Trophoblast cell (in vitro differentiated cells and primary cell): ENCODE data around the gene ISM1.

ENCODE experiments used
- DNase-seq, 2 donors: peaks; one replicate each; pipeline ENCODE4 v3.0.0-alpha.2; 2016
- H2AFZ ChIP-seq: 2 replicates; pipeline ENCODE4 v1.6.1; 2013; ENCODE audit warnings: low read length, moderate library complexity, mild to moderate bottlenecking; ENCODE audit not compliant: insufficient read depth, poor library complexity
- H2AK5ac ChIP-seq: 2 replicates; pipeline ENCODE4 v1.6.1; 2013; ENCODE audit warnings: mild to moderate bottlenecking, low read length
- H2BK120ac ChIP-seq: 2 replicates; pipeline ENCODE4 v1.6.1; 2013; ENCODE audit warnings: low read length, mild to moderate bottlenecking, moderate library complexity; ENCODE audit not compliant: insufficient read depth, poor library complexity
- H2BK12ac ChIP-seq: 2 replicates; pipeline ENCODE4 v1.6.1; 2013; ENCODE audit warnings: mild to moderate bottlenecking, low read length, moderate library complexity
- H2BK5ac ChIP-seq: 2 replicates; pipeline ENCODE4 v1.6.1; 2013; ENCODE audit warnings: low read length, low read depth, moderate library complexity, mild to moderate bottlenecking; ENCODE audit not compliant: poor library complexity
- H3K14ac ChIP-seq: 2 replicates; pipeline ENCODE4 v1.6.1; 2013; ENCODE audit warnings: mild to moderate bottlenecking, low read length
- H3K18ac ChIP-seq: 2 replicates; pipeline ENCODE4 v1.6.1; 2013; ENCODE audit warnings: mild to moderate bottlenecking, low read length
- H3K23ac ChIP-seq: 2 replicates; pipeline ENCODE4 v1.6.1; 2013; ENCODE audit warnings: low read length
- H3K27ac ChIP-seq: 2 replicates; pipeline ENCODE4 v1.5.1; 2013; ENCODE audit warnings: low read depth, mild to moderate bottlenecking, inconsistent platforms, low read length, moderate library complexity
- H3K27me3 ChIP-seq: 2 replicates; pipeline ENCODE4 v1.6.1; 2013; ENCODE audit warnings: inconsistent platforms, mild to moderate bottlenecking, low read length, moderate library complexity; ENCODE audit not compliant: insufficient read depth
- H3K36me3 ChIP-seq, 2 experiments: 1 replicate in 1 of 2; 2 replicates in 1 of 2; pipeline ENCODE4 v1.6.1; 2013; ENCODE audit warnings: low read length in 2 of 2, mild to moderate bottlenecking in 2 of 2, moderate library complexity in 1 of 2; ENCODE audit not compliant: insufficient read depth in 2 of 2, control insufficient read depth in 1 of 2
- H3K4ac ChIP-seq: 2 replicates; pipeline ENCODE4 v1.6.1; 2013; ENCODE audit warnings: low read depth, mild to moderate bottlenecking, low read length, moderate library complexity
- H3K4me1 ChIP-seq, 2 experiments: 1 replicate in 1 of 2; 2 replicates in 1 of 2; pipeline ENCODE4 v1.6.1; 2013; ENCODE audit warnings: low read length in 2 of 2, mild to moderate bottlenecking in 2 of 2, moderate library complexity in 1 of 2; ENCODE audit not compliant: insufficient read depth in 2 of 2, control insufficient read depth in 1 of 2
- H3K4me2 ChIP-seq: 2 replicates; pipeline ENCODE4 v1.6.1; 2013; ENCODE audit warnings: inconsistent platforms, mild to moderate bottlenecking, low read length, moderate library complexity
- H3K4me3 ChIP-seq: 2 replicates; pipeline ENCODE4 v1.5.1; 2013; ENCODE audit warnings: mild to moderate bottlenecking, low read depth, low read length, inconsistent platforms
- H3K79me1 ChIP-seq: one replicate; pipeline ENCODE4 v1.6.1; 2013; ENCODE audit warnings: low read length
- H3K79me2 ChIP-seq: 2 replicates; pipeline ENCODE4 v1.6.1; 2013; ENCODE audit warnings: low read length, mild to moderate bottlenecking; ENCODE audit not compliant: control insufficient read depth, insufficient read depth, poor library complexity
- H3K9ac ChIP-seq: 2 replicates; pipeline ENCODE4 v1.6.1; 2013; ENCODE audit warnings: mild to moderate bottlenecking, low read length
- H3K9me3 ChIP-seq: 2 replicates; pipeline ENCODE4 v1.6.1; 2013; ENCODE audit warnings: low read depth, mild to moderate bottlenecking, control low read depth, inconsistent platforms, low read length; ENCODE audit not compliant: insufficient read depth
- H4K12ac ChIP-seq: 2 replicates; pipeline ENCODE4 v1.6.1; 2013; ENCODE audit warnings: low read depth, mild to moderate bottlenecking, low read length, moderate library complexity
- H4K8ac ChIP-seq: 2 replicates; pipeline ENCODE4 v1.6.1; 2013; ENCODE audit warnings: low read depth, mild to moderate bottlenecking, low read length, moderate library complexity
- H4K91ac ChIP-seq: one replicate; pipeline ENCODE4 v1.6.1; 2013; ENCODE audit warnings: low read depth, mild to moderate bottlenecking, low read length, moderate library complexity
- WGBS: extraction: QIAGEN DNeasy Blood & Tissue Kit; methylation state at CpG from one replicate; pipeline ENCODE4 v1.1.7; 2013; ENCODE audit warnings: missing lambda C conversion rate; ENCODE audit not compliant: insufficient read length, insufficient coverage; ENCODE audit errors: extremely low coverage; 5-methylcytosine and 5-hydroxymethylcytosine counted together

Gene ISM1

DNA sequence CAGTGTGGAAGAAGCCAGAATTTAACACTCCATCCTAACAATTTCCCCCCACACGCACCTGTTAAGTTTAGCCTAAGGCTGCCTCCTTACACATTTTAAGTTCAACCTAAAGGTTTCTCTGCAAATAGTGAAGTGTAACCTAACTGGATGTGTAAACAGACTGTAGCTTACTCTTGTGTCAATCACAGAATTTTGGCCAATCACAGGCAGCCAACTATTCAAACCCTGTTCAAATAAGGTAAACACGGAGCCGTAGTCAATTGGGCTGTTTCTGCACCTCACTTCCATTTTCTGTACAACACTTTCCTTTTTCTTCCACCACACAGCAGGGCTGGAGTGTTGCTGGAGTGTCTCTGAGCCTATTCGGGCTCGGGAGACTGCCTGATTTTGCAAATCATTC is 92.1 kb downstream of the ISM1 start:
- Histone ChIP-seq H3K4me2 (no peak overlapping the region), H3K14ac (no peak overlapping the region), H3K4me3 (no peak overlapping the region), H3K9ac (peak overlapping the region; percentile 4), H3K79me1 (no peaks in the 10 kb centered on the region), H4K8ac (no peak overlapping the region), H3K18ac (no peak overlapping the region), H3K9me3 (no peaks in the 10 kb centered on the region), H2AK5ac (no peak overlapping the region), H3K27me3 (no peaks in the 10 kb centered on the region), H2BK5ac (no peak overlapping the region), H3K27ac (no peak overlapping the region), H3K4ac (no peak overlapping the region), H4K91ac (no peak overlapping the region), H2BK120ac (no peak overlapping the region), H3K36me3 (no peaks in the 10 kb centered on the region), H2AFZ (no peak overlapping the region), H3K4me1 (no peaks in the 10 kb centered on the region), H3K79me2 (no peaks in the 10 kb centered on the region), H4K12ac (no peak overlapping the region), H3K23ac (no peak overlapping the region), H2BK12ac (no peak overlapping the region)
- DNase-seq = no peak
- no CpG with 5 or more reads among the region's 5 CpGs for WGBS

DNA sequence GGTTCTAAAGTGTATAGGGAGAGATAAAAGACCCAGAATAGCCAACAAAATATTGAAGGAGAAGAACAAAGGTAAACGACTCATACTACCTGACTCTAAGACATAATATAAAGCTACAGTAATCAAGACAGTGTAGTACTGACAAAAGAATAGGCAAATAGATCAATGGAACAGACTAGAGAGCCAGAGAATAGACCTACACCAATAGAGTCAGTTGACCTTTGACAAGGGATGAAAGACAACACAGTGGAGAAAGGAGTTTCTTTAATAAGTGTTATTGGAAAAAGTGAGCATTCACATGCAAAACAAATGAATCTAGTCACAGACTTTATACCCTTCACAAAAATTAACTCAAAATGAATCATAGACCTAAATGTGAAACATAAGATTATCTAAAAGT is 96.4 kb downstream of the ISM1 start:
- no peak overlapping the region for H3K4ac ChIP-seq
- H3K27ac ChIP-seq = no peak overlapping the region
- no peak overlapping the region for H3K4me2 ChIP-seq
- no peak overlapping the region for H2AFZ ChIP-seq
- H3K79me1 ChIP-seq = peaks cover 6% of the 10 kb centered on the region
- no peak overlapping the region for H4K8ac ChIP-seq
- H3K9me3 ChIP-seq = no peaks in the 10 kb centered on the region
- H3K27me3 ChIP-seq = no peaks in the 10 kb centered on the region
- H3K9ac ChIP-seq = no peak overlapping the region
- H2BK12ac ChIP-seq = no peak overlapping the region
- no peak overlapping the region for H2AK5ac ChIP-seq
- H2BK5ac ChIP-seq = no peak overlapping the region
- H3K23ac ChIP-seq = no peak overlapping the region
- H3K4me3 ChIP-seq = no peak overlapping the region
- H4K12ac ChIP-seq = no peak overlapping the region
- peaks cover 4 to 7% of the 10 kb centered on the region in 2 experiments for H3K4me1 ChIP-seq
- no peak for DNase-seq
- H3K14ac ChIP-seq = no peak overlapping the region
- no peak overlapping the region for H2BK120ac ChIP-seq
- H4K91ac ChIP-seq = no peak overlapping the region
- WGBS = no CpG with 5 or more reads among the region's 1 CpG
- no peak overlapping the region for H3K18ac ChIP-seq
- no peaks in the 10 kb centered on the region for H3K79me2 ChIP-seq
- H3K36me3 ChIP-seq = no peaks in the 10 kb centered on the region

DNA sequence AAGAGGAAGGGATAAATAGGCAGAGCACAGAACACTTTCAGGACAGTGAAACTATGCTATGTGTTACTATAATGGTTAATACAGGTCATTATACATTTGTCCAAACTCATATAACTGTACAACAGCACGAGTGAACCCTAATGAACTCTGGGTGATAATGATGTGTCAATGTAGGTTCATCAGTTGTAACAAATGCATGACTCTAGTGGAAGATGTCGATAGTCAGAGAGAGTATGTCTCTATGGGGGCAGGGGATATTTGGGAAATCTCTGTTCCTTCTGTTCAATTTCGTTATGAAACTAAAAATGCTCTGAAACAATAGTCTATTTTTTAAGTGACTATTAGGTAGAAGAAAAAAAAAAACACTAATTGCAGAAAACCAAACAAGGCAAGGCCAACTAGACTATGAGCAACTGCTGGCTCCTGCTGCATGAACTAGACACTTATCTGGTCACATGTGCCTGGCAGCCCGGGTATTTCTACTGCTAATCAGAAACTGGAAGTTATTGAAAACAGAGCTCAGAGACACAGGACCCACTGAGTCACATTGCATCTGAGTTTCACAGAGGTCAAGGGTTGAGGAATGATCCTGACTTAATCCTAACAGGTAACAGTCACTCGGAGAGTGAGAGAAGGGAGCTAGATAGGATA is 97.9 kb downstream of the ISM1 start:
- no peak overlapping the region for H3K18ac ChIP-seq
- peaks cover 8 to 11% of the 10 kb centered on the region in 2 experiments for H3K4me1 ChIP-seq
- H2BK120ac ChIP-seq = no peak overlapping the region
- no peak overlapping the region for H3K4me3 ChIP-seq
- no peak overlapping the region for H4K91ac ChIP-seq
- no peak overlapping the region for H4K8ac ChIP-seq
- no peak overlapping the region for H3K4me2 ChIP-seq
- H2AFZ ChIP-seq = no peak overlapping the region
- no peaks in the 10 kb centered on the region for H3K36me3 ChIP-seq
- no peak overlapping the region for H3K14ac ChIP-seq
- no peak overlapping the region for H3K9ac ChIP-seq
- H3K27me3 ChIP-seq = no peaks in the 10 kb centered on the region
- H3K27ac ChIP-seq = no peak overlapping the region
- H2AK5ac ChIP-seq = no peak overlapping the region
- H2BK5ac ChIP-seq = no peak overlapping the region
- H3K4ac ChIP-seq = no peak overlapping the region
- H4K12ac ChIP-seq = no peak overlapping the region
- H3K23ac ChIP-seq = no peak overlapping the region
- H3K79me1 ChIP-seq = peaks cover 10% of the 10 kb centered on the region
- H3K9me3 ChIP-seq = no peaks in the 10 kb centered on the region
- H2BK12ac ChIP-seq = no peak overlapping the region
- no peaks in the 10 kb centered on the region for H3K79me2 ChIP-seq
- DNase-seq = no peak
- no CpG with 5 or more reads among the region's 5 CpGs for WGBS

DNA sequence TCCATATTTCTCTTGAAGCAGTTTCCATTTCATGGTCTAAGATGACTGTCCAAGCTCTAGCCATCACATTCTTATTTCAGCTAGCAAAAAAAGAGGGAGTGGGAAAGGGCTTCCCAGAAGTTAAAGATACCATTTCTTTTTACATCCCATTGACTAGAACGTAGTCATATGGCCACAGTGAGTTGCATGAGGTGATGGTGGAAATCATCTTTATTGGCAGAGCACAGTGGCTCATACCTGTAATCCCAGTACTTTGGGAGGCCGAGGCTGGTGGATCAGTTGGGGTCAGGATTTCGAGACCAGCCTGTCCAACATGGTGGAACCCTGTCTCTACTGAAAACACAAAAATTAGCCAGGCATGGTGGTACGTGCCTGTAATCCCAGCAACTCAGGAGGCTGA is 99.6 kb downstream of the ISM1 start:
- Histone ChIP-seq H3K36me3 (no peaks in the 10 kb centered on the region), H4K8ac (no peak overlapping the region), H3K79me2 (no peaks in the 10 kb centered on the region), H3K79me1 (peaks cover 10% of the 10 kb centered on the region), H3K9me3 (no peaks in the 10 kb centered on the region), H3K27me3 (no peaks in the 10 kb centered on the region), H3K4me3 (no peak overlapping the region), H3K4me2 (no peak overlapping the region), H4K91ac (no peak overlapping the region), H3K18ac (no peak overlapping the region), H3K9ac (no peak overlapping the region), H2AFZ (no peak overlapping the region), H3K4ac (no peak overlapping the region), H3K4me1 (peaks cover 8 to 14% of the 10 kb centered on the region in 2 experiments), H2BK120ac (no peak overlapping the region), H2BK12ac (peak overlapping the region; percentile 43), H2BK5ac (no peak overlapping the region), H3K14ac (no peak overlapping the region), H4K12ac (no peak overlapping the region), H3K23ac (no peak overlapping the region), H2AK5ac (no peak overlapping the region), H3K27ac (no peak overlapping the region)
- no CpG with 5 or more reads among the region's 4 CpGs for WGBS
- no peak for DNase-seq
